CD4-positive, CD25-positive, alpha-beta regulatory T cell (primary cell): ENCODE data around the gene P2RX6. TPM values are rescaled to one million over a fixed set of nuclear protein-coding genes. Genes with fewer than 3 reads are reported as not detected.

Experiments
- ATAC-seq, 2 donors: fragments of 150-1000 bp; cut with Tn5 transposase; one replicate each; pipeline ENCODE4 v1.10.0; 2021; ENCODE audit warnings: low read depth in 2 of 2, moderate number of reproducible peaks in 2 of 2, moderate library complexity in 1 of 2
- DNase-seq, 3 donors: peaks; one replicate each; pipeline versions ENCODE4 v3.0.0 to v3.0.0-alpha.2; 2012 to 2022; ENCODE audit warnings: mixed read lengths in 1 of 3
- H3K27ac ChIP-seq: one replicate; pipeline ENCODE4 v1.7.0; 2013; ENCODE audit warnings: mild to moderate bottlenecking, low read length; ENCODE audit not compliant: insufficient read depth, poor library complexity, severe bottlenecking
- H3K27me3 ChIP-seq: one replicate; pipeline ENCODE4 v1.7.0; 2013; ENCODE audit warnings: low read length; ENCODE audit not compliant: control insufficient read depth, insufficient read depth
- H3K36me3 ChIP-seq: one replicate; pipeline ENCODE4 v1.7.0; 2013; ENCODE audit warnings: mild to moderate bottlenecking, low read length, moderate library complexity; ENCODE audit not compliant: control insufficient read depth, insufficient read depth
- H3K4me1 ChIP-seq: 2 replicates; pipeline ENCODE4 v1.7.0; 2013; ENCODE audit warnings: mild to moderate bottlenecking, low read length; ENCODE audit not compliant: insufficient read depth, control insufficient read depth, poor library complexity, severe bottlenecking
- H3K4me3 ChIP-seq: one replicate; pipeline ENCODE4 v1.7.0; 2013; ENCODE audit warnings: low read depth, mild to moderate bottlenecking, low read length, moderate library complexity
- H3K9me3 ChIP-seq, 2 experiments: 1 replicate in 1 of 2; 2 replicates in 1 of 2; pipeline ENCODE4 v1.7.0; 2013; ENCODE audit warnings: low read length in 2 of 2, mild to moderate bottlenecking in 1 of 2, moderate library complexity in 1 of 2; ENCODE audit not compliant: control insufficient read depth in 2 of 2
- H3K27ac Mint-ChIP-seq, 3 donors: one replicate each; pipeline ENCODE4 v1.8.0; 2020 to 2022; ENCODE audit warnings: mild to moderate bottlenecking in 3 of 3, mixed read lengths in 3 of 3, moderate library complexity in 2 of 3
- H3K27me3 Mint-ChIP-seq: one replicate; pipeline ENCODE4 v1.8.0; 2022; ENCODE audit warnings: mild to moderate bottlenecking, mixed read lengths
- H3K36me3 Mint-ChIP-seq: one replicate; pipeline ENCODE4 v1.8.0; 2020; ENCODE audit warnings: mixed read lengths
- H3K4me1 Mint-ChIP-seq, 4 donors: one replicate each; pipeline ENCODE4 v1.8.0; 2020 to 2022; ENCODE audit warnings: mixed read lengths in 4 of 4, mild to moderate bottlenecking in 1 of 4
- H3K4me3 Mint-ChIP-seq, 4 donors: one replicate each; pipeline ENCODE4 v1.8.0; 2020 to 2022; ENCODE audit warnings: mild to moderate bottlenecking in 4 of 4, mixed read lengths in 4 of 4, moderate library complexity in 3 of 4
- H3K9me3 Mint-ChIP-seq, 7 donors: one replicate each; pipeline ENCODE4 v1.8.0; 2020 to 2022; ENCODE audit warnings: mixed read lengths in 7 of 7, mild to moderate bottlenecking in 3 of 7, moderate library complexity in 2 of 7
- polyA plus RNA-seq, 4 donors: library from polyadenylated mRNA; unstranded; fragments of 300-500 nt; fragmentation: Illumina TruSeq; gene quantifications; one replicate each; pipeline ENCODE4 v1.2.3, GENCODE V29; 2021
- total RNA-seq: library from RNA; stranded (reverse); gene quantifications from one replicate; pipeline ENCODE4 v1.2.3, GENCODE V29; 2022

P2RX6 gene
- total RNA-seq (0.59 TPM), polyA plus RNA-seq (under 1 TPM in 1 of 4 donors, not detected in 3; 0.10 TPM)

DNA sequence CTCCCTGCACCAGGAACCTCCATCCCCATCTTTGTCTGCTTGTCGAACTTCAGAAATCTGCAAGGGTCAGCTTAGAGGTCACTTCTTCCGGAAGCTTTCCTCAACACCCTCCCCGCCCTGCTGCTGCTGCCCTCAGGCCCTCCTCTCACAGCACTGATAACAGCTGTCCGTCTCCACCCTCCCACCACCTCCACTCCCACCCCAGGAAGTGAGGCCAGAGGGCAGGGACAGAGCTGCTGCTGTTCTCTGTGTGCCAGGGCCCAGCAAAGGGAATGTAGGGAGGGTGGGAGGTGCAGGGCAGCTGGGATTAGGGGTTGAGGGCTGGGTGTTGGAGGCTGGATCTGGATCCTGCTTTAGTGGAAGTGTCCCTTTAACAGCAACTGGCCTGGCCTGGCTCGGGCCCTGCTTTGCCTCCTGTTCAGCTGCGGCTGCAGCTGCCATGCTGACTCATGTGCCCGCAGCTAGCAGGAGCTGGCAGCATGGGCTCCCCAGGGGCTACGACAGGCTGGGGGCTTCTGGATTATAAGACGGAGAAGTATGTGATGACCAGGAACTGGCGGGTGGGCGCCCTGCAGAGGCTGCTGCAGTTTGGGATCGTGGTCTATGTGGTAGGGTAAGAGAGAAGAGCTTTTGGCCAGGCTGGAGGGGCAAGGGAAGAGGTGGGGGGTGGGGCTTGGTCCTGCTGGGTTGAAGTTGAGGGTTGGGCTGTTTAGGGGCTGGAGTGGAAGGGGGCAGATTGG is at the start of gene P2RX6:
Gene P2RX6, plus strand, starts transcription at position 440 of the 740 bp plus-strand sequence. Its CDS starts 10 bp downstream, at position 450.
- no peaks in the 10 kb centered on the region for H3K27me3 Mint-ChIP-seq
- H3K9me3 Mint-ChIP-seq, result no peaks in the 10 kb centered on the region
- Histone ChIP-seq H3K36me3 (no peaks in the 10 kb centered on the region), H3K9me3 (no peaks in the 10 kb centered on the region), H3K27ac (peak within 1 kb of the TSS; percentile 69), H3K27me3 (no peaks in the 10 kb centered on the region), H3K4me3 (peak within 1 kb of the TSS; percentile 41), H3K4me1 (peaks cover 17% of the 10 kb centered on the region)
- no peaks in the 10 kb centered on the region for H3K36me3 Mint-ChIP-seq
- ATAC-seq (no peak), DNase-seq (no peak)
- peaks cover 0 to 34% (median 10%) of the 10 kb centered on the region in 4 donors for H3K4me1 Mint-ChIP-seq
- H3K27ac Mint-ChIP-seq, result peak within 1 kb of the TSS in 2 of 3 donors; percentile 85 to 97
- H3K4me3 Mint-ChIP-seq, result peak within 1 kb of the TSS; percentile 78 to 91 (median 89)

DNA sequence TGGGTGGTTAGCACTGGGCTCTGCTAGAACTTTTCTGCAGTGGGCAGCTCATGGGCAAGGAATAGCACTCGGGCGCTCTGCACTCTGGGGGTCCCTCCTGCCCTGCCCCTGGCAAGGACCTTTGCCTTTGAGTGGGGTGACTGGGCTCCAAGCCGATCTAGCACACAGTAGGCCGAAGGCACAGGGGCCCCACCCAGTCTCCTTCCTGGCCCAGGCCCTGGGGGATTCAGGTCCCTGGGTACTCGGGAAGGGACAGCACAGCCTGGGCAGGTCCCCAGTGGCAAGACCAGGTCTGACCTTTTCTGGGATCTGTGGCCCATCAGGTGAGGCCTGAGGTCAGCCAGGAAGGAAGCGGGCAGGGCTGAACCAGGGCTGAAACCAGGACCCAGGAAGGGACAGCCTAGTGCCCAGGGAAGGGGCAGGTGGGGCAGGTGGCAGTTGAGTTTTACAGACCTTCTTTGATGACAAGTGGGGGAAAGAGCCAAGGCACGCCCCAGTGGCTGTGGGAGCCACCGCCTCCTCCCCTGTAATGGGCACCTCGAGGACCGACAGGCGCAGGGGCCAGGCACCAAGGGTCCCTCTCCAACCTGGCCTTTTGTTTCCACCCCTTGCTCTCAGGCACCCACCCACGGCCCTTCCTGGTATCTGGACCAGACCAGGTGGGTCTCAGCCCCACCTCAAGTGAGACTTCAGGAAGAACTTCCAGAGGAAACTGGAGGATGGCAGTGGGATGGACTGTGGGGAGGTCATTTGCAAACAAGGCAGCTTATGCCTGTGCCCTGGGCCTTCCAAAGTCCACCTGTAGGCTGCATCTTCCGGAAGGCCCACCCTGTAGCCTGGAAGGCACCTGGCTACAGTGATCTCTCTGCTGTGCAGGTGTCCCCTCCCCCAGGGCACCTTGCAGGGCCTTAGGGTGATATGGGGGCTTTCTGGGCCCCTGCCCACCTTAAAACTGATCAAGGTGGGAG is 48.8 kb upstream of the P2RX6 start:
- Mint-ChIP-seq H3K9me3 (no peaks in the 10 kb centered on the region), H3K27ac (peak overlapping the region in 1 of 3 donors; percentile 80), H3K4me1 (peaks cover 0 to 12% (median 1%) of the 10 kb centered on the region in 4 donors), H3K27me3 (peaks cover 42% of the 10 kb centered on the region), H3K4me3 (peak overlapping the region in 2 of 4 donors; percentile 19 to 52), H3K36me3 (no peaks in the 10 kb centered on the region)
- DNase-seq (no peak), ATAC-seq (no peak)
- peaks cover 3% of the 10 kb centered on the region for H3K27me3 ChIP-seq
- no peak overlapping the region for H3K27ac ChIP-seq
- H3K9me3 ChIP-seq, result no peaks in the 10 kb centered on the region
- H3K4me3 ChIP-seq, result no peak overlapping the region
- H3K36me3 ChIP-seq, result no peaks in the 10 kb centered on the region
- H3K4me1 ChIP-seq, result peaks cover 12% of the 10 kb centered on the region

DNA sequence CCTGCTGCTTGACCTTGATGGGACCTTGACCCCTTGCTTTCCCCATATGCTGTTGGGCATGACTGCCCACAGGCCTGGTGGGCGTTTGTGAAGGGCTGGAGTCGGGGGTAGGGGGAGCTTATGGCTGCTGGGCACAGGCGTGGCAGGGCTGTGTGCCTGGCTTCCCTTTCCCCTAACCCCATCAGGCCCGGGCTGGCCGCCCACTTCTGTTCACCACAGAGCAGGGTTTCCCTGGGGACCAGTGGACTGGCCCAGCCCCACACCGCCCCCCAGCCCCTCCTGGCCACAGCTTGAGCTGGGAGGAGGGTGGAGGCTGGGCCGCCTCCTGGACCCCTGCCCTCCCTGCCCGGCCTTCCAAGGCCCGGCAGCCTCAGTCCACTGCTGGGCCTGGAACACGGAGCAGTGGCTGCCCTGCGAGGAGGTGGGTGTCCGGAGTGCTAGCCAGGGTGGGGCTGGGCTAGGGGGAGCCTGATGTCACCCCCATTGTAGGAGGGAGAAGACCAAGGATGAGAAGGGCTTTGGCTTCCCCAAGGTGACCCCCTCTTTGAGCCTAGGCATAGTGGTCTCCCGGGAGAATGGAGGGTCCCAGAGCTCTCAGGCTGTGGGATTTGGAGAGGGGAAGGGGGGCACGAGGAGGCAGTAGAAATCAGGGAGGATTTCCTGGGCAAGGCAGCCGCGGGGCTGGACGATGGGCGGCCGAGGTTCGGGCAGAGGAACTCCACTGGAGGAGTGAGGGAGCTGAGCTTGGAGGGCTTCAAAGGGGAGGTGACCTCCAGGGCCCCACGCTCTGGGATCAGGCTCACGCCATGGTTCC is 47.9 kb upstream of the P2RX6 start, which contains the start of gene AIFM3:
Gene AIFM3, plus strand, starts transcription at position 373 of the 814 bp plus-strand sequence. CDS start 690 bp downstream, outside the sequence.
- DNase-seq (no peak), ATAC-seq (no peak)
- Histone ChIP-seq H3K27ac (no peak within 1 kb of the TSS), H3K4me1 (peaks cover 12% of the 10 kb centered on the region), H3K36me3 (no peaks in the 10 kb centered on the region), H3K27me3 (peaks cover 3% of the 10 kb centered on the region), H3K4me3 (no peak within 1 kb of the TSS), H3K9me3 (no peaks in the 10 kb centered on the region)
- H3K4me1 Mint-ChIP-seq, result peaks cover 0 to 9% (median 0%) of the 10 kb centered on the region in 4 donors
- H3K27me3 Mint-ChIP-seq, result peaks cover 35% of the 10 kb centered on the region
- H3K36me3 Mint-ChIP-seq, result no peaks in the 10 kb centered on the region
- H3K4me3 Mint-ChIP-seq, result no peak within 1 kb of the TSS
- peak within 1 kb of the TSS in 2 of 3 donors; percentile 49 to 80 for H3K27ac Mint-ChIP-seq
- H3K9me3 Mint-ChIP-seq, result no peaks in the 10 kb centered on the region

DNA sequence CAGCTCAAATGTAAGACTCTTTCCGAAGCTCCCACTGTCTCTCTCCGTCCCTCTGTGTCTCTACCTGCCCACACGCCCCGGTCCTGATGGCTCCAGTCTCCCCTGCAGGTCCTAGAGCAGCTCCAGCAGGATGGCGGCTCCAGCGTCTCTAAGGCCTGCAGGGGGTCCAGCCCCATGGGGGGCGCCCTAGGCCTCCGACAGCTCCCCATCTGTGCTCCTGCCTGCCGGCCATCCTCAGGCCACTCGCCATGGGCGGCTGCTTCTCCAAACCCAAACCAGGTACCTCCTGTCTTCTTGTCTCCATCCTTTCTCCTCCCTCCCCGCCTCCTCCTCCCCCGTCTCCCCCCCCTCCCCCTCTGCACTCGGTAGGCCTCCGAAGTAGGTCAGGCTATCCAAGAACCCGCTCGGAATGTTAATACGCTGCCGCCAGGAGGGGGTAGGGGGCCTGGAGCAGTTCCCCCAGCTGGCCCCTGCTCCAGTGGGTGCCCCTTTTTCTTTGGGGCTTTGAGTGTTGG is 47.2 kb upstream of the P2RX6 start:
- peaks cover 0 to 9% (median 0%) of the 10 kb centered on the region in 4 donors for H3K4me1 Mint-ChIP-seq
- H3K27ac Mint-ChIP-seq, result peak overlapping the region in 1 of 3 donors; percentile 49
- H3K27ac ChIP-seq, result no peak overlapping the region

DNA sequence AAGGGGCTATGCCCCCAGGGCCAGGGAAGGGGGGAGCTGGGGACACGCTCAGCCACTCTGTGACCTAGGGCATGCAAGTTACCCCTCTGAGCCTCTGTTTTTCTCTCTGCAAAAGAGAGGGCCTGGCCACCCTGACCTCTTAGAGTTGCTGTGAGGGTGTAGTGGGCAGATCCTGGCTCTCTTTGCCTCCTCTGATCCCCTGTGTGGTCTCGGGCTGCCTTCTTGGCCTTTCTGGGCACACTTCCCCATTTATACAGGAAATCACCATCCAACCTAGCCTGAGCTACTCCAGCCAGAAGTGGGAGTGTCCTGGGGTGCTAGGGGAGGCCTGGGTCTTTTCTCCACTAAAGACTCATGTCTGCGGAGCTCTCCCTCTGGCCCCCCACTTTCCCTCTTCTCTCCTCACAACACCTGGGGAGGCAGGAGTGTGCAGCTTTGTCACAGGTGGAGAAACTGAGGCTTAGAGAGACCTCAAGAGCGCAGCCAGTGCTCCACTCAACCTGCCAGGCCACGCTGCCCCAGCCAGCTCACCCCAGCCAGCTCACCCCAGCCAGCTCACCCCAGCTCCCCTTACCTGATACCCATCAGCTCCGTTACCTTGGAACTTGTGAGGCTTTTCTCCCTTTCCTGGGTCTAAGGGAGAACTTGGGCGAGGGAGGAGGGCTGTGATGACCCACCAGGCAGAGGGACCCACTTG is 46.5 kb upstream of the P2RX6 start:
- H3K27ac Mint-ChIP-seq, result no peak overlapping the region
- no peaks in the 10 kb centered on the region for H3K36me3 ChIP-seq
- H3K9me3 ChIP-seq, result no peaks in the 10 kb centered on the region
- peaks cover 0 to 9% (median 0%) of the 10 kb centered on the region in 4 donors for H3K4me1 Mint-ChIP-seq
- H3K27me3 Mint-ChIP-seq, result peaks cover 26% of the 10 kb centered on the region
- H3K4me3 ChIP-seq, result no peak overlapping the region
- H3K9me3 Mint-ChIP-seq, result no peaks in the 10 kb centered on the region
- H3K27ac ChIP-seq, result no peak overlapping the region
- no peak overlapping the region for H3K4me3 Mint-ChIP-seq
- peaks cover 12% of the 10 kb centered on the region for H3K4me1 ChIP-seq
- no peaks in the 10 kb centered on the region for H3K36me3 Mint-ChIP-seq
- no peak for DNase-seq
- peaks cover 3% of the 10 kb centered on the region for H3K27me3 ChIP-seq
- ATAC-seq, result no peak

More for the DNA sequence above, 47.2 kb upstream of the P2RX6 start:
- H3K27me3 ChIP-seq, result peaks cover 3% of the 10 kb centered on the region
- H3K4me1 ChIP-seq, result peaks cover 12% of the 10 kb centered on the region
- H3K4me3 ChIP-seq, result no peak overlapping the region
- no peak overlapping the region for H3K4me3 Mint-ChIP-seq
- no peaks in the 10 kb centered on the region for H3K36me3 Mint-ChIP-seq
- no peaks in the 10 kb centered on the region for H3K9me3 ChIP-seq
- no peak for DNase-seq
- peaks cover 29% of the 10 kb centered on the region for H3K27me3 Mint-ChIP-seq
- no peak for ATAC-seq
- H3K36me3 ChIP-seq, result no peaks in the 10 kb centered on the region
- H3K9me3 Mint-ChIP-seq, result no peaks in the 10 kb centered on the region

DNA sequence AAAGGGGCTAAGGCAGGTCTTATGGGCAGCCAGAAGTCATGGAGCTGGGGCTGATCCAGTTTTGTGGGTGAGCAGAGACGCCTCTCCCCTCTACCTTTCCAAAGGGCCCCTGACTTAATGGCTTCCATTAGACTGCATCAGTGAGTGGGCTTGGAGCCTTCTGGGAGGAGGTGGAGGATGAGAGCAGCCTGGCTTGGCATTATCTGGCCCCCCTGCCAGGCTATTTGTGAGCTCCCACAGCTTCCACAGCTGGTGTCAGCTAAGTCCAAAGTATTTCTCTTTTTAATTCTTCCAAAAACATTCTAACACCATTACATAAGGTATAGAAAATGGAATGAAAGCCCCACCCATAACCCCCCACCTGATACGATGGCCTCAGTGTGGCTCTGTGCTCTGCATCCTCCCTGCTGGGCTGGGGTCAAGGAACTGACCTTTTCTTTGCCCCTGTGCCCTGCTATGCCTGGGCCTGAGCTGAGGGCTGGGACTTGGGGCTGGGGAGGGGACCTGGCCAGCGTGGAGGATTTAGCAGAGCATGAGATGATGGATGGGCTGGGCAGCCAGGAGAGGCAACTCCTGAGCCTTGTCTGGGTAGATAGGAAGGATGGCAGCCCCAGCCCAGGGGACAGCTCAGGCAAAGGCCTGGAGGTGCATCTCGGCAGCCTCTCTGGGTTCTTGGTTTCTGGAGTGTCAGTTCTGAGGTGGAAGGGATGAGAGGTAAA is 43.9 kb upstream of the P2RX6 start:
- Mint-ChIP-seq H3K27me3 (peaks cover 9% of the 10 kb centered on the region), H3K27ac (peak overlapping the region in 1 of 3 donors; percentile 10), H3K36me3 (no peaks in the 10 kb centered on the region), H3K9me3 (peaks cover 0 to under 1% (median 0%) of the 10 kb centered on the region in 7 donors), H3K4me1 (no peaks in the 10 kb centered on the region), H3K4me3 (no peak overlapping the region)
- no peak for ATAC-seq
- Histone ChIP-seq H3K27me3 (no peaks in the 10 kb centered on the region), H3K4me3 (no peak overlapping the region), H3K27ac (no peak overlapping the region), H3K9me3 (no peaks in the 10 kb centered on the region), H3K4me1 (no peaks in the 10 kb centered on the region), H3K36me3 (no peaks in the 10 kb centered on the region)
- DNase-seq, result no peak
